GM19023 (cell line): Measurements from ENCODE around the gene MYOZ2.

Source experiments
- ATAC-seq: cut with Tn5 transposase; IDR thresholded peaks from one replicate; pipeline ENCODE4 v1.9.1; 2021; ENCODE audit warnings: mild to moderate bottlenecking, moderate library complexity; ENCODE audit not compliant: unreplicated experiment

The MYOZ2 gene

GRCh38 chr4:119135721-119136121, at the start of gene MYOZ2:
TSS of gene MYOZ2 (plus strand) at chr4:119135832. CDS start at chr4:119136526, 694 bp downstream.
- no peak for ATAC-seq

DNA sequence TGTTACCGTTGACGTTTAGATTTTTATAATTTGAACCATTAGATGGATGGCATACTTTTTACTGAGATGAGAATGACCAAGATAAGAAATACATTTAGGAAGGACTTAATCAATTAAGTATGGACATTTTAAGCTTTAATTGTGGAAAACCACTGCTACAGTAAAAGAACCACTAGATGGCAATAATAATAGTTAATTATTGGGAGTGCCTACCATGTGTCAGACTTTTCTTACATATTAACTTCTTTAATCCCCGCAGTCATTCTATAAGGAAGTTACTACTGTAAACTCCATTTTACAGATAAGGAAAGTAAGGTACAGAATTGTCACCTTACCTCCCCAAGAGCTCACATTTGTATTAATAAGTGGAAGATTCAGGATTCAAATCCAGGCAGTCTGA, 48.5 kb upstream of the MYOZ2 start:
- no peak for ATAC-seq

DNA sequence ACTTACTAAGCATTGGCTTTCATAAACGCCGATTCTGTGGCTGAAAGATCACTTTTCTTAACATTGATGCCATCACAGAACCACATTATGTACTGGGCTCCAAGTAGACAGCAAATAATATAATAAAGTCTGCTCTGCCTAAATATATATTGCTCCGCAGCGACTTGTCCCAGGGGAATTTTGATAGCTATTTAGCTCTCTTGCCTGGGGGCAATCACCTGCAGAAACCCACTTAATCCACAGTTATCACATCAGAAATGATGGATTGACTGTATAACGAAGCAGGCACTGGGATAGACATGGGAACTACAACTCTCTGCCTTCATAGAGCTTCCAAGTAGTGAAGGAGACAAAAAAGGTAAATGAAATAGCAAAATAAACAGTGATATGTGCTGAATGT, 48.0 kb upstream of the MYOZ2 start:
- ATAC-seq: no peak

- no peak for ATAC-seq
Observed at GRCh38 chr4:119093042-119093827, 42.4 kb upstream of the MYOZ2 start.

- ATAC-seq: no peak
Observed at GRCh38 chr4:119097282-119097900, 38.2 kb upstream of the MYOZ2 start.

DNA sequence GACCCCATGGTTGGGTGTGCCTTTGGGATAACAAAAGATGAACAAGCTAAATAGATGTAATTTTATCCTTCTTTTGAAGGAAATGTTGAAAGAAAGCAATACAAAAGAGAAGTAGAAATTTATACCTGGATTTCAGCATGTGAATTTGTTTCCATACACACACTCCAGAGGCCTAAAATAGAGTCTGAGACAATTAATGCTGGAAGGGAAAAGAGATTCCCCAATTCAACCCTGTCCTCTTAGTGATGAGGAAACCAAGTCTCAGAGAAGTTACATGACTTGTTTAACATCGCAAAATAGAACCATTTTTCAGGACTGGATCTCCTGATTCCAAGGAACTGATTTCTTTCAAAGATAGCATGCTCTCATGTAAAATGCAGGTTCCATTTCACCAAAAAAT, 37.3 kb upstream of the MYOZ2 start:
- ATAC-seq: no peak

DNA sequence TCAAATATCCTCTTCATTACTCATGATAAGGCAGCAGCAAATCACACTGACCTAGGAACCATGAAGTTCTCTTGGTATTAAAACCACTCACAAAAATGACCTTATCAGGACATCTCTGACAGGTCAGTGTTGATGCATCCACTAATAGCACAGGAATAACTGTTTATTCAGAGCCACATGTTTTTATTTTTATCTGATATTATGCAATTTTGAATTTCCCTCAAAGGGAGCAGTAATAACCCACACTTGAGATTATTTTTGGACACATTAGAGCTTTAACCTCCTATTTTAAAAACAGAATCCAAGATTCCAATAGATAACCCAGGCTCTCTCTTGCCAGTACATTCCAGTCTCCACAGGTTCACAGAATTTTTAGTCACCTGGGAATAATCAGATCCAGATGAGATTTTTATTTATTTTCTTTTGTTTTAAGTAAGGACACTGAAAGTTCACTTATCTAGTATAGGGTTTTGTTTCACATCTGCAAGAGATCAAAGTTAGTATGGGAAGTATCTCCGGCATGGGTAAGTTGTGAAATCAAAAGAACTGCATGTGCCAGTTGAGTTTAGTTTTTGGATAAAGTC, 36.3 kb upstream of the MYOZ2 start:
- ATAC-seq: no peak

DNA sequence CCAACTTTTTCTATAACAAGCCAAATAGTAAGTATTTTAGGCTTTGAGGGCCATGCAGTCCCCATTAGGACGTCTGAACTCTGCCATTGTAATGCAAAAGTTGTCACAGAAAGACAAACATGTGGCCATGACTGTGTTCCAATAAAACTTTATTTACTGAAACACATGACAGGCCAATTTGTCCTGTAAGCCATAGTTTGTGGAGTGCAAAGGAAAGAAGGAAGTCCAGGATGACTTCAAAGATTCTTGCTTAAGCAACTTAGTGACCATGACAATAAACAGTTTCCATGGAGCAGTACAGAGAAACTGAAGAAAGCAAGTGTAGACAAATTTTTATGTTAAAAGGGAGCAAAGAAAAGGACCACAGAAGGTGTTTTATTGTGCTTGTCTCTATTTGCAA, 35.0 kb upstream of the MYOZ2 start:
- ATAC-seq: no peak

GRCh38 chr4:119103263-119103662, 32.4 kb upstream of the MYOZ2 start:
- ATAC-seq: no peak

GRCh38 chr4:119104644-119105273, 30.9 kb upstream of the MYOZ2 start:
- ATAC-seq: no peak

DNA sequence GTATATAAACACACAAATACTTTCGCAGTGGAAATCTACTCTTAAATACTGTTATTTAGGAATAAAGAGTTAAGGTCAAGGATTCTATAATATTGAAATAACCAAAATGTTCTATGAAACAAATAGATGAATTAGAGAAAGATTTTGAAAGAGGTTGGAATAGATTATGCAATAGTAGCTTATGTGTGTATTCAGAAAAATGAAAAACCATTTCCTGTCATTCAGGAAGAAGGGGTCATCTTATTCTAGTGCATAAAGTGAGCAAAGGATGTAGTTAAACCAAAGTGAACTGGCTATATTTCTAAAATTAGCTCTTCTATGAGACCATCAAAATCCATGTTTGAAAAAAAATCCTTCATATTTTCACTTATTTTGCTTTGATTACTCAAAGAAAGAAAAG, 30.0 kb upstream of the MYOZ2 start:
- ATAC-seq: no peak

- ATAC-seq: no peak
Observed at GRCh38 chr4:119106036-119107000, 29.3 kb upstream of the MYOZ2 start.

GRCh38 chr4:119110121-119110520, 25.5 kb upstream of the MYOZ2 start:
- no peak for ATAC-seq

DNA sequence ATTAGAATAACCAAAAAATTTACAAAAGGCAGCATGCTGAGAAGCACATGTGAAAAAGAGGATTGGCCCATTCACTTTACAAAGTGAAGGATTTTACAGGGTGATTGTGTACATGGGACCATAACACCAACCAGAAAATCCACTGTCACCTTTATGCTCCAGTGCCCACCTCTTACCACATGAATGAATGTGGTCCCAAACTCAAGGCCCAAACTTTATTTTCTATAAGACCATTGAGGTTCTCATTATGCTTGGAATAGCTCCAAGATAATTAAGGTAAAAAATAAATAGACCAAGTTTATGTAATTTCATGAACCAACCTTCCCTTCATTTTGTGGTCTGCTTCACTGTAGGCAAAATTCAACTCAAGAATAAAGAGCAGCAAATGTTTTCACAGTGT, 24.3 kb upstream of the MYOZ2 start:
- ATAC-seq: no peak

DNA sequence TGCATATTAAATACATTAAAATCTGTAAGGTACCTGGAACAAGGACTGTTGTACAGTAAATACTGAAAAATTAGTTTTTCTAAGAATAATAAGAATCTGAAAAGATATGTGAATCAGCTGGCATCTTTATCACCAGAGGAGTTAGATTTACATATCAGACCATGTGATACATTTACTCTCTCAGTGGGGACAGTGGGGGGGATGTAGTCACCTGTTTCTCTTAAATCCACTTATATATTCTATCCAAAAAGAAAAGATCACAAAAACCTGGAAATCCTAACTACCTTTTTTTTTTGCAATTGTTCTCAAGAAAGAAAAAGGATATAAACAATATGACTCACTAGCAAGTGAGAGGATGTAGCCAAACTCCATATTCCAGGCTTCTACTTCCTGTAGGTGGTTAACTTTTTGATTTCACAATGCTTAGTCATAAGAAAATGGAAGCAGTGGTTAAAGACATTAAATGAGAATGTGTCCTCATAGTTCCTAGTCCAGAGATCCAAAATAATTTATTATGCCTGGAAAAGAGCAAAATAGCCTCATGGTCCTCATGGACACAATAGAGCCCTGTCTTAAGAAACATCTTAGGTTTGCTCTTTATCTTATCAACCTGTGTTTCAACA, 22.5 kb upstream of the MYOZ2 start:
- no peak for ATAC-seq

GRCh38 chr4:119116021-119116420, 19.6 kb upstream of the MYOZ2 start:
- no peak for ATAC-seq

- no peak for ATAC-seq
Observed at GRCh38 chr4:119116925-119117900, 18.4 kb upstream of the MYOZ2 start.

DNA sequence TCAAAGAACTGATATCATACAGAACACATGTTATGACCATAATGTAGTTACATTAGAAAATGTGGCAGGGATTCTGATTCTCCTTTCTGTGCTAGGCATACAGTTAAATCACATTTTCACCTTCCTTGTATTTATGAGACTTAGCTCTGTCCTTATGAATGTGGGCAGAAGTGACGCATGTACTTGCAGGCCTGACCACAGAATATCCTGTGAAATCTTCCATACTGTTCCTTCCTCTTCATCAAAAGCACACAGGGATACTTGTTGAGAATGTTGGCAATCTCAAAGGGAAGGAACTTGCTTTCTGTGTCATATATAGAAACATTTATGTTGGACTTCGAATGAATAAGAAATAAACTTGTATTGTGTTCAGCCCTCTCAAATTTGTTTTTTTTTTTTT, 17.2 kb upstream of the MYOZ2 start:
- ATAC-seq: no peak

GRCh38 chr4:119124352-119124751, 11.3 kb upstream of the MYOZ2 start:
- ATAC-seq: no peak
